Duodenal mucosa (tissue), 2 donors: ENCODE measurements around the gene FARS2.

Source experiments
- H3K27ac ChIP-seq: one replicate; pipeline ENCODE4 v1.7.0; 2013; ENCODE audit warnings: low read depth, low read length
- H3K27me3 ChIP-seq, 2 donors: one replicate each; pipeline ENCODE4 v1.7.0; 2013; ENCODE audit warnings: low read length in 2 of 2, control low read depth in 1 of 2; ENCODE audit not compliant: insufficient read depth in 2 of 2, control insufficient read depth in 1 of 2
- H3K36me3 ChIP-seq, 2 donors: one replicate each; pipeline ENCODE4 v1.7.0; 2013; ENCODE audit warnings: low read length in 2 of 2, control low read depth in 1 of 2; ENCODE audit not compliant: insufficient read depth in 2 of 2, control insufficient read depth in 1 of 2
- H3K4me1 ChIP-seq, 2 donors: one replicate each; pipeline ENCODE4 v1.7.0; 2013; ENCODE audit warnings: low read length in 2 of 2, control low read depth in 1 of 2; ENCODE audit not compliant: insufficient read depth in 2 of 2, control insufficient read depth in 1 of 2
- H3K4me3 ChIP-seq, 2 donors: one replicate each; pipeline ENCODE4 v1.7.0; 2013; ENCODE audit warnings: low read length in 2 of 2, low read depth in 1 of 2
- H3K9ac ChIP-seq, 2 donors: one replicate each; pipeline ENCODE4 v1.7.0; 2013; ENCODE audit warnings: low read length in 2 of 2, low read depth in 1 of 2
- H3K9me3 ChIP-seq, 2 donors: one replicate each; pipeline ENCODE4 v1.7.0; 2013; ENCODE audit warnings: low read length in 2 of 2, control low read depth in 1 of 2; ENCODE audit not compliant: control insufficient read depth in 1 of 2

The FARS2 gene

DNA sequence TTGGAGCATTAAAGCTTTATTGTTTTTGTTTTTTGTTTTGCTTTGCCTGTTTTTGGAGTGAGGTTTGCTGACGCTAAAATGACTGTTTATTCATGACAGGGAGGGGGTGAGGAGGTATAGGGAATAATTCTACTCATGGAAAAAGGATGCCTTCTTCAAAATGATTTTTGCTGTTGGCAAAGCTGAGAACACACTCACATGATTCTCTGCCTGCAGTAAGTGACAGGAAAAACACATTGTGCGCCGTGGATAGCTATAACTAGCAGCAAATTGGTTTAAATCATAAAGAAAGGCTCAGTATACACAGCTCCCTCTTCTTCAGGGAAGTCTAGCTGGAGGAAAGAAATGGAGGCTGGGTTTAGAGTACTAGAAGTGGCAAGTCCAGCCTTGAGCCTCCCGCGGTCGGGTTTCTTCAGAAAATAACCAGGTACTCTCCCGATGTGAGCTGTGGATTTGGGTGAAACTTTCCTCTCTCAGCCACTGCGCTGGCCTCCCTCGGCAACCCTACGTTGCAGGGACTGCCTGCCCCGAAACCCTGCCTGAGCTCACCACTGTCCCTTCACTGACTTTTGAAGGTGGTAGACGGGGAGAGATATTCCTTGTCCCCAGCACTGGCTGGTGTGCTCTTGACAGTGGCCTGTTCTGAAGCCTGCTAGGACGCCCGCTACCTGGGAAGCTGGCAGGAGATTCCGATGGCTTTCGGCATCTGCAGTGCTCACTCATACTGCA is 467.2 kb downstream of the FARS2 start:
- no peak overlapping the region for H3K4me3 ChIP-seq
- H3K27ac ChIP-seq = no peak overlapping the region
- no peaks in the 10 kb centered on the region for H3K27me3 ChIP-seq
- H3K36me3 ChIP-seq = no peaks in the 10 kb centered on the region
- peaks cover 5 to 6% of the 10 kb centered on the region in 2 donors for H3K4me1 ChIP-seq
- no peaks in the 10 kb centered on the region for H3K9me3 ChIP-seq
- H3K9ac ChIP-seq = no peak overlapping the region

DNA sequence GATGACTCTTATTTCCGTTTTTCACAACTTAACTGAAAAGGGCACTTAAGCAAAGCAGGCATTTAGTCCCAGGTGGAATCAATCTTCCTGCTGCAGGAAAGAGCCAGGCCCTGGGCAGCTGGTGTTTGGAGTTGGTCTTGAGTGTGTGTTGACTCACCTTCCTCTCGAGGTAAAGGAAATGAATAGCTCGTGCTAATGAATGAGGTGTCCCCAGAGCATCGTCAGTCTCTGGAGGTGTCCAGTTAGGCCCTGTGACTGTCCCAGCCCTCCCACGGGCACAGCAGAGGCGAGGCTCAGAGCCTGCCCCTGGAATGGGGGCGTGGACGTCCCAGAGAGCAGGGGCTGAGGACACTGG is 467.7 kb downstream of the FARS2 start:
- H3K9ac ChIP-seq = no peak overlapping the region
- H3K27me3 ChIP-seq = no peaks in the 10 kb centered on the region
- no peaks in the 10 kb centered on the region for H3K36me3 ChIP-seq
- no peaks in the 10 kb centered on the region for H3K9me3 ChIP-seq
- H3K4me3 ChIP-seq = no peak overlapping the region
- peaks cover 5 to 6% of the 10 kb centered on the region in 2 donors for H3K4me1 ChIP-seq
- no peak overlapping the region for H3K27ac ChIP-seq

DNA sequence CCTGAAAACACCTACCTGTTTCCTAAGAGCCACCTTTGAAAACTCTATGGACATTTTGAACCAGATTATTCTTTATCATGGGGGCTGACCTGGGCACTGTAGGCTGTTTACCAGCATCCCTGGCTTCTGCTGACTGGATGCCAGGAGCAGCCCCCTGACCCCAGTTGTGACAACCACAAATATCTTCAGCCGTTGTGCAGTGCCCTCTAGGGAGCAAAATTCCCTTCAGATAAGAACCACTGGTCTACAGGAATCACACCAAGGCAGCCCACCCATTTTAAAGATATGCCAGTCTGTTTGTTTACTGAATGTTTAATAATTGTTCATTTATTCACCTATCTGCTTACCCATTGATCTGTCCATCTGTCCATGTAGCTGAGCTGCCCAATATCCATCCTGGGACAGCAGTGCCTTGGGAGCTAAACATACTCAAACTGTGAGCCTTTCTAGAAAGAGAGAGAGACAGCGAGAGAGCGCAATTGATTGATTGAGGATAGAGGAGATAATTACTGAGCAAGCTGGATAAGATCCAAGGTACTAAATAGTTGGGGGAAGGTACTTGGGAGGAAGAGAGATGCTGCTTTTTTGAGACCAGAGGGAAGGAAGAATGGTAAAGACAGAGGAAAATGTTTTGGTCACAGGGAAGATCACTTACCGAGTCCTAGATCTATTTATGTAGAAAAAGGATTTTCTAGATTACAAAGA is 468.7 kb downstream of the FARS2 start:
- Histone ChIP-seq H3K36me3 (no peaks in the 10 kb centered on the region), H3K4me3 (no peak overlapping the region), H3K9me3 (no peaks in the 10 kb centered on the region), H3K27ac (no peak overlapping the region), H3K4me1 (peaks cover 5 to 6% of the 10 kb centered on the region in 2 donors), H3K9ac (no peak overlapping the region), H3K27me3 (no peaks in the 10 kb centered on the region)

DNA sequence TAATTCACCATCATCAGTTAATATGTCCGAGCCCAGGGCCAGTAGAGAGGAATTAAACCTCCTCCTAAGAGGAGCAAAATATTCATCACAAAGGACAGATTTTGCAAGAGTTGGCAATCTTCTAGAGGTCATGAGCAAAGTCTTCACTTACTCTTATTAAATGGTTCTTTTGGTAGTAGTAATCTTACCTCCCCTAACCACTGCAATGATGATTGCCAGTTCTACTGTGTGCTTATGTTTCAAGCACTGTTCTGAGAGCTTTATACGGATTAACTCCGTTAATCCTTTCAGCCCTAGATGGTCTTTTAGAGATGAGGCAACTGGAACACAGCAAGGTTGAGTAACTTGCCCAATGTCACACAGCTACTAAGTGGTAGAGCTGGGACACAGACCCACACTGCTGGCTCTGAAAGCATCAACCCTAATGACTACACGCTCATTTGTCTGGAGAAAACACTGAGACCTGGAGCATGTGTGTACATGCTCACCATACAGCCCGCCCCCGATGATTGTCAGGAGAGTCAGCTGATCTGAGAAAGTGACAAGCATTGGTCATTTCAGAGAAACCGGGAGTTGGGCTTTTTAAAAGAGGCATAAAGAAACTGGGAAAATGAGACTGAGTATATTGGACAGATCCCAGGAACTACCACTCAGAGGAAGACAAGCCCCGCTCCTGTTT is 469.4 kb downstream of the FARS2 start:
- no peak overlapping the region for H3K4me3 ChIP-seq
- no peak overlapping the region for H3K9ac ChIP-seq
- H3K9me3 ChIP-seq = no peaks in the 10 kb centered on the region

DNA sequence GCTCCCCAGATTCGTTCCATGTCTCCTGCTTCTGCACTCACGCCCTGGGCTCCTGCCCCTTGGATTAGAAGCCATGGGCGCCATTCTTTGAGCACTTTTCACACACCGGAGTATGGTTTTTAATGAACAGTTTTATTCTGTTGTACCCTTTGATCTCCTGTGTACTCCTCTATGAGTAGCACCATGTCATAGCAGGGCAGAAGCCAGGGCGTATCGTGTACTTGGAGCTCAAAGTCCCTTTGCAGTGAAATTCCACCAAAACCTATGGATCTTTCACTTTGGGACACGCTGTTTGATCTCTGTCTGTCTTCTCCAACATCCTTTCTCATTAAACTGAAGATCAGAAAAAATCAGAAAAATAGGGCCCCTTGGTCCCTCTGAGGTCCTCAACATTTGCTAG is 470.1 kb downstream of the FARS2 start:
- Histone ChIP-seq H3K9ac (no peak overlapping the region), H3K27ac (no peak overlapping the region), H3K4me1 (peaks cover 5 to 6% of the 10 kb centered on the region in 2 donors), H3K9me3 (no peaks in the 10 kb centered on the region), H3K36me3 (no peaks in the 10 kb centered on the region), H3K4me3 (no peak overlapping the region), H3K27me3 (no peaks in the 10 kb centered on the region)

More for the DNA sequence above, 469.4 kb downstream of the FARS2 start:
- no peaks in the 10 kb centered on the region for H3K27me3 ChIP-seq
- H3K4me1 ChIP-seq = peaks cover 5 to 6% of the 10 kb centered on the region in 2 donors
- no peaks in the 10 kb centered on the region for H3K36me3 ChIP-seq
- H3K27ac ChIP-seq = no peak overlapping the region

DNA sequence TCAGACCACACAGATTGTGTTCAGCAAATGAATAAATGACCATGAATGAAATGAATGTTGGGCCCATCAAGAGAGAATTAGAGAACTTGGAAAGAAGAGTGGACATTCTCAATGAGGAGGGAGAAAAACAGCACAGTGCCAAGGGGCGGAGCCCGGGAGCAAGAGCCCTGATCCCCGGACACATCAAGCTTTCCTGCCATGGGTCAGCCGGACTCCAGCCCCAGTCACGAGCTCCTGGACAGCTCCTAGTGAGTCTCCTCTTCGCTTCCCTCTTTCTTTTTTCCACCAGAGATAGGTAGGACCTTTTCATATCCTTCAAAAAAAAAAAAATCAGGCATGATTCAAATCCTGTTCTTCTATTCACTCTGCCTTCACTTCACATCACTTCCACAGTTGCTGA is 471.2 kb downstream of the FARS2 start:
- H3K4me1 ChIP-seq = peaks cover 5 to 6% of the 10 kb centered on the region in 2 donors
- no peaks in the 10 kb centered on the region for H3K27me3 ChIP-seq

DNA sequence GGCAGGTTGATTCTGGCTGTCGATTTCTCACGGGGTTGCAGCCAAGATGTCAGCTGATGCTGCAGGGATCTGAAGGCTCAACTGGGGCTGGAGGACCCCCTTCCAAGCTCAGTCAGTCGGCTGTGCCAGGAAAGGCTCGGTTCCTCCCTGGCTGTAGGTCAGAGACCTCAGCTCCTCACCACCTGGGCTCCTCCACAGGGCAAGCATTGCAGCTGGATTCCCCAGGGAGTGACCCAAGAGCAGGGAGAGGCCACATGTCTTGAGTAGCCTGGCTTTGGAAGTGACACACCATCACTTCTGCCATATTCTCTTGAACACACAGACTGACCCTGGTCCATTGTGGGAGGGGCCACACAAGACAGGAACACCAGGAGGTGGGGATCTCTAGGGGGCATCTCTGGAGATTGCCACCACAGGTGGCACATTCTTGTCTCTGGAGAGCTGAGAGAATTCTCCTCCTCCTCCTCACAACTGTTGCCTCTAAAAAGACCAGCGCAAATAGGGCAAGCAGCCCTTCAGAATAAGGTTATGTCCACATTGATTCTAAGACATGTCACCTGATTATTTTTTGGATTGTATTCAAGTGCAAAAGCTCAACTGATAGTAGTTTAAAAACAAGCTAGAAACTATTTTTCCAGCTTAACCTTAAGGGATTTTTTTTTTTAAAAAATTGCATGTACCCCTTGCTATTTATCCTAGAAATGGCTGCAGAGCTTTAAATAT is 474.9 kb downstream of the FARS2 start:
- H3K36me3 ChIP-seq = peaks cover 0 to 5% of the 10 kb centered on the region in 2 donors
- H3K9ac ChIP-seq = no peak overlapping the region
- H3K9me3 ChIP-seq = no peaks in the 10 kb centered on the region
- H3K27me3 ChIP-seq = no peaks in the 10 kb centered on the region
- H3K4me1 ChIP-seq = peaks cover 0 to 3% of the 10 kb centered on the region in 2 donors
- H3K4me3 ChIP-seq = no peak overlapping the region
- H3K27ac ChIP-seq = no peak overlapping the region

More for the DNA sequence above, 471.2 kb downstream of the FARS2 start:
- H3K9ac ChIP-seq = no peak overlapping the region
- no peaks in the 10 kb centered on the region for H3K9me3 ChIP-seq
- no peak overlapping the region for H3K4me3 ChIP-seq
- no peaks in the 10 kb centered on the region for H3K36me3 ChIP-seq
- no peak overlapping the region for H3K27ac ChIP-seq

DNA sequence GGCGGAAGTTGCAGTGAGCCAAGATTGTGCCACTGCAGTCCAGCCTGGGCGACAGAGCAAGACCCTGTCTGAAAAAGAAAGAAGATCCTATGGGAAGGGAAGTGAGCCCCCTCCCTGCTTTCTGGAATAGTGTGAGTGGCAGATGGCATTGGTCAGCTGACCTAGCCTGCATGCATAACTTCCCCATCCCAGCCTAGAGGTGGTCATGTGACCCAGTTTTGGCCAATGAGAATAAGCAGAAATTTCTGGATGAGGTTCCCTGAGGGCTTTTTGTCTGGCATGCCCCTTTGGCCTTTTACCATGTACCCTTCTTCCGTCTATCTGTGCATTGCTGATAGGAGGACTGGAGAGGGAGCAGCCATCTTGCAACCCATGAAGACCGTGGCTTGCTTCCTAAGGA is 476.1 kb downstream of the FARS2 start:
- Histone ChIP-seq H3K27ac (no peak overlapping the region), H3K4me3 (no peak overlapping the region), H3K36me3 (peaks cover 0 to 7% of the 10 kb centered on the region in 2 donors)

DNA sequence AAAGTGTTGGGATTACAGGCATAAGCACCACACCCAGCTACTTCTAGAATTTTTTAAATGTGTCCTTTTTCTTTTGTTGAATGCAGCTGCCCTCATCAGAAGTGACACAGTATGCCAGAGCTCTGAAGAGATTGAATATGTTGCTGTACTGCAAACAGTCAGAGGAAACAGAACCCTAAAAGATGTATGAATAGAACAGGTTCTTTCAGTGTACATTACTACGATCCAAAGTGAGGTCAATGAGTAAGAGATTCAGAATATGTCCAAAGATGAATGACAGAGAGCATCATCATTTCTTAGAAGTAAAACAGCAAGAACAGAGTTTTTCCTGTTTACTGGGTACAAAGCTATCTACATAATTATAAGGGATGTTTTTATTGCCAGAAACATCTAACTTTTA is 476.9 kb downstream of the FARS2 start:
- Histone ChIP-seq H3K9me3 (no peaks in the 10 kb centered on the region), H3K4me3 (no peak overlapping the region), H3K9ac (no peak overlapping the region), H3K27ac (no peak overlapping the region), H3K4me1 (no peaks in the 10 kb centered on the region), H3K27me3 (no peaks in the 10 kb centered on the region), H3K36me3 (peaks cover 0 to 7% of the 10 kb centered on the region in 2 donors)

More for the DNA sequence above, 476.1 kb downstream of the FARS2 start:
- Histone ChIP-seq H3K27me3 (no peaks in the 10 kb centered on the region), H3K4me1 (no peaks in the 10 kb centered on the region), H3K9ac (no peak overlapping the region), H3K9me3 (no peaks in the 10 kb centered on the region)
